A673 (cell line): ENCODE results near the gene SLC30A2. TPM values are rescaled to one million over a fixed set of nuclear protein-coding genes. Genes with fewer than 3 reads are reported as not detected.

Source experiments
- BruUV-seq: library from RNA; stranded (reverse); fragments of 400-500 nt; replicated peaks from 2 replicates; lab custom pipeline; 2021; lab: Mats Ljungman, UMichigan
- CTCF ChIA-PET: fragments of 300-600 bp; sonication (Branson Sonifier 250); formaldehyde crosslinking; loops from one replicate; lab custom pipeline; 2022; ENCODE audit warnings: antibody characterized with exemption; lab: Charles Lee
- POLR2A ChIA-PET: fragments of 300-600 bp; sonication (Branson Sonifier 250); formaldehyde crosslinking; loops from one replicate; lab custom pipeline; 2022; ENCODE audit warnings: antibody characterized with exemption; ENCODE audit not compliant: low non-redundant PET; lab: Charles Lee
- DNase-seq: peaks from one replicate; pipeline ENCODE4 v3.0.0-alpha.2; 2015; ENCODE audit warnings: low spot score
- H3K27ac ChIP-seq: fragments of 200-600 bp; sonication (generic); 2 replicates; pipeline ENCODE4 v1.5.1; 2016; ENCODE audit warnings: mixed run types, low read depth, mild to moderate bottlenecking, mixed read lengths, antibody characterized with exemption, low read length; ENCODE audit not compliant: poor library complexity, severe bottlenecking
- H3K27me3 ChIP-seq: fragments of 200-600 bp; sonication (generic); replicated peaks from 2 replicates; pipeline ENCODE4 v1.6.1; 2017; ENCODE audit warnings: mixed run types, low read depth, mild to moderate bottlenecking, mixed read lengths, antibody characterized with exemption, low read length; ENCODE audit not compliant: insufficient read depth, poor library complexity
- H3K36me3 ChIP-seq: fragments of 200-600 bp; sonication (generic); 2 replicates; pipeline ENCODE4 v1.6.1; 2016; ENCODE audit warnings: mixed run types, mild to moderate bottlenecking, mixed read lengths, antibody characterized with exemption, low read length; ENCODE audit not compliant: insufficient read depth, poor library complexity, severe bottlenecking
- H3K4me1 ChIP-seq: fragments of 200-600 bp; sonication (generic); 2 replicates; pipeline ENCODE4 v1.6.1; 2017; ENCODE audit warnings: mixed run types, mild to moderate bottlenecking, mixed read lengths, antibody characterized with exemption, low read length; ENCODE audit not compliant: insufficient read depth, poor library complexity, severe bottlenecking
- H3K4me3 ChIP-seq: fragments of 200-600 bp; sonication (generic); 2 replicates; pipeline ENCODE4 v1.5.1; 2016; ENCODE audit warnings: low read depth, mixed run types, mild to moderate bottlenecking, mixed read lengths, low read length; ENCODE audit not compliant: poor library complexity, severe bottlenecking
- H3K9me3 ChIP-seq: fragments of 200-600 bp; sonication (generic); 2 replicates; pipeline ENCODE4 v1.6.1; 2016; ENCODE audit warnings: mixed run types, low read depth, mild to moderate bottlenecking, mixed read lengths, antibody characterized with exemption, low read length; ENCODE audit not compliant: poor library complexity, severe bottlenecking
- CTCF ChIP-seq: fragments of 300-800, 200-600 bp; sonication (generic); conservative IDR thresholded peaks from 2 replicates; pipeline ENCODE4 v1.5.1; 2017; ENCODE audit warnings: low read depth, mild to moderate bottlenecking, antibody characterized with exemption, low read length, moderate library complexity, mixed read lengths
- EZH2 ChIP-seq: fragments of 200-600 bp; sonication (generic); IDR thresholded peaks from 2 replicates; pipeline ENCODE4 v1.6.1; 2017; ENCODE audit warnings: borderline replicate concordance, low read depth, mild to moderate bottlenecking, mixed read lengths, antibody characterized with exemption, low read length; ENCODE audit not compliant: poor library complexity, severe bottlenecking
- intact Hi-C: fragments of 100-400 bp; cut with micrococcal nuclease; formaldehyde crosslinking; loops from one replicate; pipeline ENCODE4 v1.10.0; 2022; ENCODE audit not compliant: unreplicated experiment
- total RNA-seq: library from RNA; stranded (reverse); gene quantifications from 2 replicates; pipeline ENCODE4 v1.2.3, GENCODE V29; 2021

SLC30A2 gene
- total RNA-seq, 1 experiment from 2014 or later = not detected

GRCh38 chr1:26084844-26085243 is 38.9 kb upstream of the SLC30A2 start:
- no peak for DNase-seq
- Histone ChIP-seq H3K27ac (no peak overlapping the region), H3K4me3 (no peak overlapping the region), H3K9me3 (no peaks in the 10 kb centered on the region), H3K36me3 (no peaks in the 10 kb centered on the region), H3K4me1 (no peaks in the 10 kb centered on the region), H3K27me3 (peaks cover 9% of the 10 kb centered on the region)
- CTCF ChIA-PET = no interaction called here
- POLR2A ChIA-PET = no interaction called here
- intact Hi-C loops = no loop called here
- BruUV-seq = no TSS peak
- TF ChIP-seq CTCF = no peak
- TF ChIP-seq EZH2 = no peak

- intact Hi-C loops = no loop called here
- no peaks in the 10 kb centered on the region for H3K36me3 ChIP-seq
- no peaks in the 10 kb centered on the region for H3K4me1 ChIP-seq
- H3K4me3 ChIP-seq = no peak overlapping the region
- H3K27ac ChIP-seq = no peak overlapping the region
- ChIA-PET CTCF (no interaction called here), POLR2A (no interaction called here)
- BruUV-seq = no TSS peak
- no peak for DNase-seq
- TF ChIP-seq CTCF (no peak), EZH2 (no peak)
- H3K9me3 ChIP-seq = no peaks in the 10 kb centered on the region
- peaks cover 9% of the 10 kb centered on the region for H3K27me3 ChIP-seq
These were observed 38.2 kb upstream of the SLC30A2 start for GRCh38 chr1:26084091-26084561.

GRCh38 chr1:26083208-26083607 is 37.3 kb upstream of the SLC30A2 start:
- Histone ChIP-seq H3K27ac (no peak overlapping the region), H3K9me3 (no peaks in the 10 kb centered on the region), H3K27me3 (peaks cover 9% of the 10 kb centered on the region), H3K36me3 (no peaks in the 10 kb centered on the region), H3K4me3 (no peak overlapping the region), H3K4me1 (no peaks in the 10 kb centered on the region)
- DNase-seq = no peak
- intact Hi-C loops = no loop called here
- TF ChIP-seq EZH2 = no peak
- no peak for TF ChIP-seq CTCF
- CTCF ChIA-PET = no interaction called here
- BruUV-seq = no TSS peak
- POLR2A ChIA-PET = no interaction called here
